Measurements from ENCODE around the gene EPS15. TPM values are rescaled to one million over a fixed set of nuclear protein-coding genes. Genes with fewer than 3 reads are reported as not detected.

EPS15 gene
- total and polyA plus RNA-seq, 11 donors: 19.9 to 80.6 (median 67.8) TPM

GRCh38 chr1:51341876-51342496 lies 177.1 kb downstream of the EPS15 start:
- Histone ChIP-seq H3K9me3 (no peaks in the 10 kb centered on the region), H3K27ac (no peak overlapping the region), H3K27me3 (peaks cover 7 to 34% (median 26%) of the 10 kb centered on the region in 9 donors), H3K4me1 (peaks cover 0 to 11% (median 3%) of the 10 kb centered on the region in 12 donors), H3K36me3 (no peaks in the 10 kb centered on the region), H3K4me3 (no peak overlapping the region)
- no peak for TF ChIP-seq POLR2A (IDR thresholded peaks at IDR 0.05)
- no peak for TF ChIP-seq CTCF (IDR thresholded peaks at IDR 0.05)
- WGBS, 4 donors: 87 to 90% (median 89%) methylated on average over 4 of the region's 4 CpGs
- intact Hi-C loops (cut with DNase I): loop anchor here in 1 of 10 donors (10.0 kb wide), 1 partner anchor 193 kb away; no protein-coding TSS in a partner anchor
- ATAC-seq (no peak), DNase-seq (no peak)

- H3K36me3 ChIP-seq: no peaks in the 10 kb centered on the region
- DNase-seq (no peak), ATAC-seq (no peak)
- intact Hi-C loops (cut with DNase I): loop anchor here in 1 of 10 donors (10.0 kb wide), 1 partner anchor 194 kb away; no protein-coding TSS in a partner anchor
- no peaks in the 10 kb centered on the region for H3K9me3 ChIP-seq
- H3K27ac ChIP-seq: no peak overlapping the region
- WGBS, 4 donors: 91 to 98% (median 95%) methylated on average over 6 of the region's 6 CpGs
- no peak for TF ChIP-seq CTCF (IDR thresholded peaks at IDR 0.05)
- TF ChIP-seq POLR2A (IDR thresholded peaks at IDR 0.05): no peak
- H3K4me3 ChIP-seq: no peak overlapping the region
- H3K4me1 ChIP-seq: peaks cover 0 to 9% (median 3%) of the 10 kb centered on the region in 12 donors
- H3K27me3 ChIP-seq: peaks cover 7 to 27% (median 22%) of the 10 kb centered on the region in 9 donors
Measured at GRCh38 chr1:51340380-51340779, 178.7 kb downstream of the EPS15 start.

GRCh38 chr1:51336711-51337110 lies 182.4 kb downstream of the EPS15 start:
- WGBS, 4 donors: 88 to 93% (median 92%) methylated on average over 4 of the region's 4 CpGs
- ATAC-seq: no peak
- no peak for TF ChIP-seq CTCF (IDR thresholded peaks at IDR 0.05)
- TF ChIP-seq POLR2A (IDR thresholded peaks at IDR 0.05): no peak

GRCh38 chr1:51336004-51336403 lies 183.1 kb downstream of the EPS15 start:
- Histone ChIP-seq H3K27me3 (peaks cover 0 to 3% (median 0%) of the 10 kb centered on the region in 9 donors), H3K4me1 (peaks cover 0 to 10% (median 5%) of the 10 kb centered on the region in 12 donors), H3K27ac (no peak overlapping the region), H3K9me3 (no peaks in the 10 kb centered on the region), H3K36me3 (no peaks in the 10 kb centered on the region), H3K4me3 (no peak overlapping the region)
- no peak for DNase-seq
- WGBS, 4 donors: 94 to 99% (median 96%) methylated on average over 3 of the region's 3 CpGs
- intact Hi-C loops (cut with DNase I): no loop called here
- TF ChIP-seq POLR2A (IDR thresholded peaks at IDR 0.05) (no peak), CTCF (IDR thresholded peaks at IDR 0.05) (no peak)
- ATAC-seq: no peak

More at GRCh38 chr1:51336711-51337110, 182.4 kb downstream of the EPS15 start:
- no peak overlapping the region for H3K4me3 ChIP-seq
- intact Hi-C loops (cut with DNase I): no loop called here
- DNase-seq: no peak
- H3K36me3 ChIP-seq: no peaks in the 10 kb centered on the region
- H3K9me3 ChIP-seq: no peaks in the 10 kb centered on the region
- no peak overlapping the region for H3K27ac ChIP-seq
- H3K27me3 ChIP-seq: no peaks in the 10 kb centered on the region
- peaks cover 0 to 4% (median 0%) of the 10 kb centered on the region in 12 donors for H3K4me1 ChIP-seq
